HEK293T (cell line): ENCODE data around the gene CRY2.

Experiments
- HDGF ChIP-seq: fragments of 450-650 bp; IDR thresholded peaks from 2 replicates; pipeline ENCODE4 v1.6.1; 2017; ENCODE audit warnings: antibody characterized with exemption, borderline replicate concordance
- TARDBP ChIP-seq: fragments of 450-650 bp; IDR thresholded peaks from 2 replicates; pipeline ENCODE4 v1.6.1; 2016
- ZNF384 ChIP-seq: fragments of 450-650 bp; IDR thresholded peaks from 2 replicates; pipeline ENCODE4 v1.6.1; 2016

DNA sequence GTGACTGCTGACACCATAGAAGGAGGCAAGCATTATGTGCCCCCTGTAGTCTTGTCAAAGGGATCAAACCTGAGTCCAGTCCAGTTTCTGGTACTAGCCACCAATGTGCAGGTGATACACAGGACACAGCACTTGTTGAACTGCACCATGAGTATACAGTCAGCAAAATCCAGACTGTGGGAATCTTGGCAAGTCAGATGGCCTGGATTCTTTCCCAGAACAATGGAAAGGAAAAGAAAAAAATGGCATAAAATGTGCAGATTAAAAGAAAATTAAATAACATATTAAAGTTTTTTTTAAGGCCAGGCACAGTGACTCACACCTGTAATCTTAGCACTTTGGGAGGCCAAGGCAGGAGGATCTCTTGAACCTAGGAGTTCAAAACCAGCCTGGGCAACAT, 16.8 kb downstream of the CRY2 start:
- TF ChIP-seq HDGF, result no peak
- TF ChIP-seq TARDBP, result no peak
- no peak for TF ChIP-seq ZNF384
